HG02840 (cell line): Measurements from ENCODE around the gene NDUFV3.
"Not testable (repeated sequence)": the region's sequence is repeated elsewhere in the genome, so short reads cannot be mapped to it uniquely, and the experiment has no call there.

Experiments used
- ATAC-seq: cut with Tn5 transposase; IDR thresholded peaks from one replicate; pipeline ENCODE4 v1.9.1; 2021; ENCODE audit warnings: mild to moderate bottlenecking, moderate library complexity, moderate number of reproducible peaks; ENCODE audit not compliant: unreplicated experiment, low FRiP score

NDUFV3 gene

DNA sequence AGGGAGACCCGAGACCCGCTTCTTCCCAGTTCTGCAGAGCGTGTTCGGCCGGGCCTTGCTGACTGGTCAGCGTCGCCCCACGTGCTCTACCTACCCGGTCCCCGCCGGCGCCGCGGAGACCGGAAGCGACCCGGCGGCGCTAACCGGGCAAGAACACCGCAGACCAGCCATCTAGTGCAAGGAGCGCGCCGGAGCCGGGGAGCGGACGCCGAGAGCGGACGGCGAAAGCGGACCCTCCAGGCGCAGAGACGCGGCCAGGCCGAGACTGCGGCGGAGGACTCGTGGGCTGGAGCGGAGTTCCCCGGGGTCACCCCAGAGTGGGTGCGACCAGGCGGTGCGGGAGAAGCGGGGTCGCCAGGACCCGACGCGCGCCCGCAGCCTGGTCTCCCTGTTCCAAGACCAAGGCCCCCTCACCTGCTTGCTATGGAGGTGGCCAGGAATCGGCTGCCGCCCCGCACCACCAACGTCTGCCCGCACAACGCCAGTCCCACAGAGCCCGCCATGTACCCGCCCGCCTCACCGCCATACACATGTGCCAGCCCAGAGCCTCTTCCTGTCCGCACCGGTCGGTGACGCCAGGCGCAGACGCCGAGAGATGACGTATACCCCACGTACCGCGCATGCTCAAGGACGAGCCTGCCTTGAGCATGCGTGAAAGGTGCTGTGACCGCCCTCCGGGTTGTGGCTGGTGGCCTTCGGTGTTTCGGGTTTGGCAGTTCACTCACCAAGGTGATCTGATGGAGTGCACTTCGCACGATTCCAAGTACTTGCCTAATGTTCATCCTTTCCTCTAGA, 13.9 kb upstream of the NDUFV3 start, which contains the start of gene WDR4:
TSS of gene WDR4 (minus strand) at position 547 of the 795 bp plus-strand sequence. CDS start at position 503, 44 bp downstream.
- ATAC-seq: peak; percentile 94

DNA sequence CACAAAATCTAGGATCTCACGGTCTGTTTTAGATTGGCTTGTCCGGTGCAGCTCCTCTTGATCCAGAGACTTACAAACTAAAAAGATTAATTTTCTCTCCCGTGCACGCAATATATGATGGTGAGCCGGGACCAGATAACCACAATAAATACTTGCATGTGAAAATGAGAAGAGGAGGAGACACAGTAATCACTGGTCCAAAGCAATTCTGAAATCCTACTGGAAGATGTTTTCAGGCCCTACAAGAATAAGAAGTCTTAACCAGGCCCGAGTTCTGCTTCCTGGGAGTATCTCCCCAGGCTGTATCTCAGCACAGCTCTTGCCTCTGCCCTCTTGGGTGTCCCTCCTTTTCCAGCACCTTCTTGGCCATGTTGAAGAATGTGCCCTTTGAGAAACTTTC, 12.8 kb upstream of the NDUFV3 start:
- ATAC-seq: no peak

DNA sequence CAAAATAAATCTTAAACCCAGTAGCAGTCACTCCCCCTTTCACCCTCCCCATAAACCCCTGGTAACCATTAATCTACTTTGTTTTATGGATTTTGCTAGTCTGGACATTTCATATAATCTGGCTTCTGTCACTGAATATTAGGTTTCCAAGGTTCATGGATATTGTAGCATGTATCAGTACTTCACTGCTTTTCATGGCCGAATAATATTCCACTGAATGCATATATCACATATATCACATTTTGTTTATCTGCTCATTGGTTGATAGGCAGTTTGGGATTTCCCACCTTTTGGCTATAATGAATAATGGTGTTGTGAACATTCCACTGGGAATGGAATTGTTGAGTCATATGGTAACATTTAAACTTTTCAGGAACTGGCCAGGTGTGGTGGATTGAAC, 9.2 kb upstream of the NDUFV3 start:
- ATAC-seq: no peak

DNA sequence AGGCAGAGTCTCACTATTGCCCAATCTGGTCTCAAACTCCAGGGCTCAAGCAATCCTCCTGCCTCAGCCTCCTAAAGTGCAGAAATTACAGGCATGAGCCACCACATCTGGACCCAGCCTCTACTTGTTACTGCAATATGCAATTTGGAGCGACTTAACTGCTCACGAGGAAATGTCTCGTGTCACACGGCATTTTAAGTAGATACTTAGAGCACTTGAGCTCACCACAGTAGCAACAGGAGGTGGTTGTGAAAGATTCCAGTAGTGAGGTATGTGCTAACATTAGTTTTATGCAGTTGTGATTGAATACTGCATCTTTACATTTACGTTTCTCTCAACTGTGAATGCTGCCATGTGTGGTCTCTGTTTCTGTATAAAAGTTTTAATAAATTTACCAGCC, 5.8 kb upstream of the NDUFV3 start:
- no peak for ATAC-seq

DNA sequence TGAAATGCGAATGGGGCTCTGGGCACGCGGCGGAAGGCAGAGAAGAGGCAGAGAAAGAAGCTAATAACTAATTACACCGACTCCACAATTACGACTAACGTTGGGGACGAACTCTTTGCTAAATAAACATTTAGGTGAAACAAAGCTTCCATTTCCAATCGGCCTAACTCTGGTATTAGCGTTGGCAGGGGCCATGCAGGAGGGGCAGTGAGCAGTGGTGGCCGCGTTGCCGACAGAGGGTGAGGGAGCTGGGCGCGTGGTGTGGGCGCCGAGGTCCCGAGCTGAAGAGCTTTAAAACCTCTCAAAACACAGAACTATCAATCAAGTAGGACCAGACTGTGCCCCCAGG, 553 bp upstream of the NDUFV3 start:
- no peak for ATAC-seq

DNA sequence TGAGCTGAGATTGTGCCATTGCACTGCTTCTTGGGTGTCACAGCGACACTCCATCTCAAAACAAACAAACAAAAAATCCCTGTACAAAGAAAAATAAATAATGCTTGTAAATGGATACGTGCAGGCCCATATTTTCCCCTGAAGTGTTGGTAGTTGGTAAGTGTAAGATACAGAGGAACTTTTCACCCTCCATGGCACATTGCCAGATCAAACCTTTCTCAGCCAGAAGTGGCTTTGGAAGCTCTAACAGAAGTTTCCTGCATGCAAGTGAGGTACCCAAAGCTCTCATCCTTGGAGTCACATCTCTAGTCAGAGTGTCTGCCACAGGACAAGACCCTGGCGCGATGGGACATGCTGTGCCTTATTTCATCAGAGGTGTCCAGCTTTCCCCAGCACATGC, 7.3 kb downstream of the NDUFV3 start:
- no peak for ATAC-seq

DNA sequence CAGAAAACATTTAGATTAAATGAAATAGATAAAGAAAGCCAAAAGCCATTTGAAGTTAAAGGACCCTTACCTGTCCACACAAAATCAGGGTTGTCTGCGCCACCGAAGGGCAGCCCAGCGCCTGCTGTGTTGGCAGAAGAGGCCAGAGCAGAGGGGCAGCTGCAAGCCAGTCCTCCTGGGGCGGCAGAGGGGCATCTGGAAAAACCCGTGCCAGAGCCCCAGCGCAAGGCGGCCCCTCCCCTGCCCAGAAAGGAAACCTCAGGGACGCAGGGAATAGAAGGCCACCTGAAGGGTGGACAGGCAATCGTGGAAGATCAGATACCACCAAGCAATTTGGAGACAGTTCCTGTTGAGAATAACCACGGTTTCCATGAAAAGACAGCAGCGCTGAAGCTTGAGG, 10.7 kb downstream of the NDUFV3 start:
- ATAC-seq: no peak

DNA sequence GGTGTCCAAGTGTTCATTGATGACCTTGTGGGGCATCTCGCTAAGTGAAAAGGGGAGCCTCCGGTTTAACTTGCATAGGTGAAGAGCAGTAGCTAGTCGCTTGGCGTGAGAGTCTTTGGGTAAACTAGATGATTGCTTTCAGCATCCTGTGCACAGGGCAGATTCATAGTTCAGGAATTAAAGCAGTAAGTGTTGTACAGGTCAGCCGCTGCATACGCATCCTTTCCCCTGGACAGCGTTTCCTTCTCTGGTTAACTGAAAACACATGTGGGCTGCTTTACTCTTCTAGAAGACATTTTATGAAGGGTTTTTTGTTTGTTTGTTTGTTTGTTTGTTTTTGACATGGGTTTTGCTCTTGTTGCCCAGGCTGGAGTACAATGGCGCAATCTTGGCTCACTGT, 12.1 kb downstream of the NDUFV3 start:
- ATAC-seq: no peak

DNA sequence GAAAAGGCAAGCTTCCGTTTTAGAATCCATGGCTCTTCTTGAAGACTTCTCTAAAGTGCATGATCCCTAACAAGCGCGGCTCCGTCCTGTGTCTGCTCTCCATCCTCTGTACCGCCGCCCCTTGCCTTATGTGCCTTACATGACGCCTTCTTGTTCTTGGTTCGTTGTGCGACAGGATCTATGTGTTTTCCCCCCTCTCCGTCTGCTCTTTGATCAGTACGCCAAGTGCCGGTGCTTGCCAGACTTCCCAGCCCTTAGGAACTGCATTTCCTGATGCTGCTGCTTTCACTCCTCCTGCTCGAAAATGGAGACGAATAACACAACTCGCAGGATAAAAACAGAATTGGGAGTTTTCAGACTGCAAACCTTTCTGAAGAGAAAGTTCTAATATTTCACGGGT, 13.1 kb downstream of the NDUFV3 start:
- ATAC-seq: no peak

DNA sequence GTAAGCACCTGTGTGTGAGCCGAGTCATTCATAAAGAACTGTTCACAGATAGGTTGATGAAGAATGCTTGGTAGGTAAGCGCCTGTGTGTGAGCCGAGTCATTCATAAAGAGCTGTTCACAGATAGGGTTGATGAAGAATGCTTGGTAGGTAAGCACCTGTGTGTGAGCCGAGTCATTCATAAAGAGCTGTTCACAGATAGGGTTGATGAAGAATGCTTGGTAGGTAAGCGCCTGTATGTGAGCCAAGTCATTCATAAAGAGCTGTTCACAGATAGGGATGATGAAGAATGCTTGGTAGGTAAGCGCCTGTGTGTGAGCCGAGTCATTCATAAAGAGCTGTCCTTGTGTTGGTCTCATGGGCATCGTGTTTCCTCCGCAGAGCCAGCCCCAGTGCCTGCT, 15.4 kb downstream of the NDUFV3 start:
- not testable (repeated sequence) for ATAC-seq

DNA sequence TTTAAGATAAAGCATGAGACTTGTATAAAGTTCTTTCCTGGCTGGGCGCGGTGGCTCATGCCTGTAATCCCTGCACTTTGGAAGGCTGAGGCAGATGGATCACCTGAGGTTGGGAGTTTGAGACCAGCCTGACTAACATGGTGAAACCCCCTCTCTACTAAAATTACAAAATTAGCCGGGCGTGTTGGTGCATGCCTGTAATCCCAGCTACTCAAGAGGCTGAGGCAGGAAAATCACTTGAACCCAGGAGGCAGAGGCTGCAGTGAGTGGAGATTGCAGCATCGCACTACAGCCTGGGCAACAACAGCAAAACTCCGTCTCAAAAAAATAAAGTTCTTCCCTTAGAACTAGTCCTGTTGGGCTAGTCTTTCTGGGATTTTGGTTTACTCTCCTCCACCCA, 18.8 kb downstream of the NDUFV3 start:
- ATAC-seq: not testable (repeated sequence)

DNA sequence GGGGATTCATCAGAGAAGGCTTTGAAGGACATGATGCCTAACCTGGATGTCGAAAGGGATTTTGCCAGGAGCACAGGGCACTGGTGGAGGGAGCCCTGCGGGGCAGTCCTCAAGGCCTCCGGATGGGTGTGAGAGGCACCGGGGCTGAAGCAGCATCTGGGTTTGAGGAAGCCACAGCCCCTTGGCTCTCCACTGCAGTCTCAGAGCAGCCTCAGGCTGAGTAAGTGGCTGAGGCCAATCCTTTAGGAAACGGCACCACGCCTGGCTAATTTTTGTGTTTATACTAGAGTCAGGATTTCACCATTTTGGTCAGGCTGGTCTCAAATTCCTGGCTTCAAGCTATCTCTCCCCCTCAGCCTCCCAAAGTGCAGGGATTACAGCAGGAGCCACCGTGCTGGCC, 20.4 kb downstream of the NDUFV3 start:
- ATAC-seq: no peak

DNA sequence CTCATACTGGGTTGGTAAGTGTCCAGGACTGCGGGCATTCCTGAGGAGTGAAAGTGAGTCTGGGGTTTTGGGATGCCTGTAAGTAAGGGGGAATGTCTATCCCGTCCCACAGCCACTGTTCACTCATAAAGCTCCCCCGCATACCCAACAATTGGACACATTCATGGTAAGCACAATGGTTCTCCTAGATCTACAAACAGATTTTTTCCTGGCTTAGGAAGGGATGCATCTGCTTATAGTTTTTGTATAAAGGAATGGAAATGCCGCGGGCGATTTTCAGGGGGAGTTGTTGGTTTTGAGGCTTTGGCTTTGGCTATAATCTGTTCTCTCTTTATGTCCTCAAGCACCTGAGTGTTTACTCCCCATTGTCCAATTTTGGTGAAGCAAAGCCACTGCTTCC, 25.2 kb downstream of the NDUFV3 start:
- no peak for ATAC-seq

DNA sequence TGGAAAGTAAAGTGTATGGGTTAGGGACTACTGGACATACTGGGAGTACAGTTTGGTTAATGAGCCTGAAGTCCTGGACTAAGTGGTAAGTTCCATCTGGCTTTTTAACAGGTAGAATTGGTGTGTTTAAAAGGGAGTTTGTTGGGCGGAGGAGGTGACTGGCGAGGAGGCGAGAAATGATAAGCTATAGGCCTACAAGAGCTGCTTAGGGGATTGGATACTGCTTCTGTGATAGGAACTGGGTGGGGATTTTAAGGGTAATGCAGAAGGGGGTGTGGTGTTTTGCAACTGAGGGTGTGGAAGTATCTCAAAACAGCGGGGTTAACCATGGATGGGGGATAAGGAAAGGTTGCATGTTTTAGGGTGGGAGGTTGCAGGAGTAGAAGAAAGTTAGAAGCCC, 28.8 kb downstream of the NDUFV3 start:
- no peak for ATAC-seq

DNA sequence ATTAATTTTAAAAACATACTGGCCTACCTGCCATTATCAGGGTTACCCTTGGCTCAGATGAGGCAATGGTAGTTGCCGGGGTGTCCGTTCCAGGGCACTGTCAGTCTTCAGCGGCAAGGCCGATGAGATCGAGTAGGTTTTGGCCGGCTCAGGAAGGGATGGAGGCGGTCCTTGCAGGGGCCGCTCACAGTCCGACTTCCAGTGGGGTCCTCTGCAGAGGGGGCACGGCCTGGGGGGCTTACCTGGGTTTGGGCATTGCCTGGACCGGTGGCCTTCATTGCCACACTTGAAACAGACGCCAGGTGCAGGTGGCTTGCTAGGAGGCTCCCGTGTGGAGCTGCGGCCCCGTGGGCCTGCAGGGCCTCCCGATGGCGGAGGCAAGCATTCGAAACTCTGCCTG, 29.8 kb downstream of the NDUFV3 start:
- no peak for ATAC-seq

DNA sequence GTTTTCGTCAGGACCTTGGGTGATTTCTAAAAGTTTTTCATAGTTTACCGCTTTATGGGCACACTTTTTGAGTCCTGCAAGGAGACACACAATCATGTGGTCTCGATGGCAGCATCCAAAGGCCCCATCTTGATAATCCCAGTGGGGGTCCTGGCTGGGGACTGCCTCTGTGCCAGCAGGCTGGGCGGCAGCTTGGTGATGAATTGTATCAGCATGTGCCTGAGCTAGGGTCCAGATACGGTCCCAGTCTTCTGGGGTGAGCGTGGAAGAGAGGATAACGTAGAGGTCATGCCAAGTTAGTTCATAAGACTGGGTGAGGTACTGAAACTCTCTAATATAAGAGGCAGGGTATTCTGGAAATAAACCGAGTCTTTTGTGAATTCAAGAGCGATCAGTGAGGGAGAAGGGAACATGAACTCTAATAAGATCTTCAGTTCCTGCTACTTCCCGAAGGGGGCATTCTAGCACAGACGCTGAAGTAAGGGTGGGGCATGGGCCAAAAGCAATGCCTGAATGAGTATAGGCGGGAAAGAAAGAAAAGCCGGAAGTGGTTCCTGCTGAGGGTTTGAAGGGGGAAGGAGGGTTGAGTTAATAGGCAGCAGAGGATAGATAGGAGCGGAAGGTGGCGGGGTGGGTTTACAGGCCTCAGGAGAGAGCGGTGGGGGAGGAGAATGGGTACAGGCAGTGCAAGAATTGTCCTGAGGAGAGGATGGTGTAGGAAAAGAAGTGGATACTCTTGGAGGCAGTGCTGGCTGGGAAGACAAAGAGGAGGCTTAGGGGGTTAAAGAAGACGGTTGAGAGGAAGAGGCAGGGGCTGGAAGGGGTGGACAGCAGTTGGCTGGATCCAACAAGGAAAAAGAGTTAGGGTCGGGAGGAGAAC, 30.7 kb downstream of the NDUFV3 start:
- no peak for ATAC-seq

DNA sequence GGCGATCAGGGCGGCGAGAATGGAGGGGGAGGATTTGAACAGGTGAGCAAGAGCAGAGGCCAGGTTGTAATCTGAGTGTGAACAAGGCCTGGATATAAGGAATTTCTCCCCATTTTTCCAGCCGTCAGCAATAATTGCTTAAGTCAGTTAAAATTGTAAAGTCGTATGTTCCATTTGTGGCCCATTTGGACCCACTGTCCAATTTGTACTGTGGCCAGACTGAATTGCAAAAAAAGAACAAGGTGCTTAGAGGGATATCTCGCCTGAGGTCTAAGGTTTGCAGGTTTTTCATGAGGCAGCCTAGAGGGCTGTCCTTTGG, 31.3 kb downstream of the NDUFV3 start:
- ATAC-seq: no peak

DNA sequence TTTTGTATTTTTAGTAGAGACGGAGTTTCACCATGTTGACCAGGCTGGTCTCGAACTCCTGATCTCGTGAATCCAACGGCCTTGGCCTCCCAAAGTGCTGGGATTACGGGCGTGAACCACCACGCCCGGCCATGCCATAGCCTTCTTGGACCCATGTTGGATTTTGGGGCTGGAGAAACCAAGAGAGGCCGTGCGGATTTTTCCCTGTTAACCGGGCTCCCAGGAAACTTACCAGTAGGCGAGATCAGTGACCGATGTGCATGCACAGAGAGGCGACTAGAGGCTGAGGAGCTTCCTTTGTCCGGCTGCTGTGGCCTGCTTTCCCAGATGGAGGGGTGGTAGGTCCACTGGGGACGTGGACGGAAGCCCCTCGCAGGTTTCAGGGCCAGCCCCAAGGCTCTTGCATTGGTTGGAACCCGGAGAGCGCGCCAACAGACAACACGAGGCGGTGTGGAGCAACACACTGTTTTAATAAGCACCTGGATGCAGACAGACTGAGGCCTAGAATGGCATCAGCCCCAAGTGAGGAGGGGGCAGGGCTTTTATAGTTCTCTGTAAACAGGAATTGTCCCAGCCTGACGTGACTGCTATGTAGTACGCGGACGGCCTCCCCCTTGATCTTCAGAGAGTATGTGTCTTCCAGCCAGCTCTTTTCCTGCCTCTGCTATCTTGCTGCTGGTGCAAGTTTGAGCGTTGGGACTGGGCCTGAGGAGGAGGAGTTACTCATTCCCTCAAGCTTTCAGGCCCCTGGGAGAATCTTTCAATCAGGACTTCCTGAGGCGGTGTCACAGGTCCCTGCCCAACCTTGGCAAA, 32.2 kb downstream of the NDUFV3 start, which contains the start of gene ERVH48-1:
TSS of gene ERVH48-1 (minus strand) at position 517 of the 813 bp plus-strand sequence. CDS start 6,624 bp downstream, outside the sequence.
- no peak for ATAC-seq

DNA sequence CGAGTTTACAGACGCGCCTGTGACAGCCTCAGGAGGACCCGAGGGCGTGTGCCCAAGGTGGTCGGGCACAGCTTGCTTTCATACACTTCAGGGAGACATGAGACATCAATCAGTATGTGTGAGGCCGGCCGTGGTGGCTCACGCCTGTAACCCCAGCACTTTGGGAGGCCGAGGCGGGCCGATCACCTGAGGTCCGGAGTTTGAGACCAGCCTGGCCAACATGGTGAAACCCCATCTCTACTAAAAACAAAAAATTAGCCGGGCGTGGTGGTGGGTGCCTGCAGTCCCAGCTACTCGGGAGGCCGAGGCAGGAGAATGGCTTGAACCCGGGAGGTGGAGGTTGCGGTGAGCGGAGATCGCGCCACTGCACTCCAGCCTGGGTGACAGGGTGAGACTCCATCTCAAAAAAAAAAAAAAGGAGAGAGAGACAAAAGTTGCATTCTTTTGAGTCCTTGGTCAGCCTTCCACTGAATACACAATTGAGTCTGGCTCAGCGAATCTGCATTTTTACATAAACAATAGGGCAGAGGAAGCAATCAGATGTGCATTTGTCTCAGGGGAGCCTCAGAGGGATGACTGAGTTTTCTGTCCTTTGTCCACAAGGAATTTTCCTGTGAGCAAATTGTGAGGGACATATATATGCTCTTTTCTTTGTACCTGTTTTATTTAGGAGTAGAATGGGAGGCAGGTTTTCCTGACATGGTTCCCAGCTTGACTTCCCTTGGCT, 34.5 kb downstream of the NDUFV3 start:
- ATAC-seq: not testable (repeated sequence)

DNA sequence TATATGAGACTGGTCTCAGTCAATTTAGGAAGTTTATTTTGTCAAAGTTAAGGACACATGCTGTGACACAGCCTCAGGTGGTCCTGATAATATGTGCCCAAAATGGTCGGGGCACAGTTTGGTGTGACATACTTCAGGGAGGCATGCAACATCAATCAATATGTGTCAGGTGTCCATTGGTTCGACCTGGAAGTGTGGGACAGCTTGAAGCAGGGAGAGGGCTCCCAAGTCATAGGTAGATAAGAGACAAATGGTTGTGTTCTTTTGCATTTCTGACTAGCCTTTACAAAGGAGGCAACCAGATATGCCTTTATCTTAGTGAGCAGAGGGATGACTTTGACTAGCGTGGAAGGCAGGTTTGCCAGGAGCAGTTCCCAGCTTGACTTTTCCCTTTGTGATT, 36.9 kb downstream of the NDUFV3 start:
- no peak for ATAC-seq
